ENCODE measurements around the gene MGARP. TPM values are rescaled to one million over a fixed set of nuclear protein-coding genes. Genes with fewer than 3 reads are reported as not detected.

Gene MGARP
- total and polyA plus RNA-seq, 12 donors, result 0.36 to 2.3 (median 1.4) TPM; not detected in 1

- 44 to 55% methylated on average over 2 of the region's 2 CpGs for WGBS, 2 donors
- ATAC-seq (peak in 3 of 8 donors; percentile 31 to 48 (median 44)), DNase-seq (no peak)
- Histone ChIP-seq H3K27me3 (no peaks in the 10 kb centered on the region), H3K36me3 (no peaks in the 10 kb centered on the region), H3K27ac (no peak overlapping the region), H3K9me3 (peaks cover 0 to 8% (median 0%) of the 10 kb centered on the region in 11 donors), H3K4me1 (peaks cover 0 to 11% (median 0%) of the 10 kb centered on the region in 9 donors), H3K4me3 (no peak overlapping the region)
- TF ChIP-seq CTCF (IDR thresholded peaks at IDR 0.05), result peak in 3 of 9 donors; percentile 12 to 25 (median 20)
- intact Hi-C loops (cut with DNase I), result loop anchor here in 4 of 10 donors (2.0 to 10.0 kb wide), 3 partner anchors 57 to 129 kb away; partner anchors contain the start of gene MGARP (in 1 of the 4)
Measured at GRCh38 chr4:139227729-139228404, 52.2 kb downstream of the MGARP start.

DNA sequence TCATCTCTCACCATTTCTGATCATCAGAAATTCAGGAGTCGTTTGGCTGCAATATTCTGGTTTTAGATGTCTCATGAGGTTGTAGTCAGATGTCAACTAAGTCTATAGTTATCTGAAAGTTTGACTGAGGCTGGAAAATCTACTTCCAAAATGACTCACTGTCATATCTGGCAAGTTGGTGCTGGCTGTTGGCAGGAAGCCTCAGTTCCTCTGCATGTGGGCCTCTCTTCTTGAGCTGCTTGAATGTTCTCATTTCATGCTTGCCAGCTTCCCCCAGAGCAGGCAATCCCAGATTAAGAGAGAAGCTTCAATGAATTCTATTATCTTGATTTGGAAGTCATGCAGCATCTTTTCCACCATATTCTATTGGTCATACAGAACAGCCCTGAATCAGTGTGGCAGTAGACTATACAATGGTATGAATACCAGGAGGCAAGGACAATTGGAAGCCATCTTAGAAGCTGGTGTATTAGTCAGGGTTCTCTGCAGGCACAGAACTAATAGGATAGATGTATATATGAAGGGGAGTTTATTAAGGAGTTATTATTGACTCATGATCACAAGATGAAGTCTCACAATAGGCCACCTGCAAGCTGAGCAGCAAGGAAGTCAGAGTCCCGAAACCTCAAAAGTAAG, 56.2 kb downstream of the MGARP start:
- Histone ChIP-seq H3K4me3 (no peak overlapping the region), H3K4me1 (peaks cover 0 to 11% (median 0%) of the 10 kb centered on the region in 9 donors), H3K9me3 (peaks cover 0 to 8% (median 0%) of the 10 kb centered on the region in 11 donors), H3K27me3 (no peaks in the 10 kb centered on the region), H3K36me3 (no peaks in the 10 kb centered on the region), H3K27ac (no peak overlapping the region)
- no peak for TF ChIP-seq CTCF (IDR thresholded peaks at IDR 0.05)
- DNase-seq (peak; percentile 23 to 27), ATAC-seq (peak in 4 of 8 donors; percentile 22 to 52 (median 32))
- WGBS, 2 donors, result 67 to 82% methylated on average over 2 of the region's 2 CpGs
- intact Hi-C loops (cut with DNase I), result loop anchor here in 1 of 10 donors (10.0 kb wide), 1 partner anchor 61 kb away; the partner anchor contains the start of gene MGARP

- no peak for DNase-seq
- no peak for TF ChIP-seq CTCF (IDR thresholded peaks at IDR 0.05)
- Histone ChIP-seq H3K4me3 (no peak overlapping the region), H3K9me3 (peaks cover 0 to 8% (median 0%) of the 10 kb centered on the region in 11 donors), H3K27me3 (no peaks in the 10 kb centered on the region), H3K27ac (no peak overlapping the region), H3K4me1 (peaks cover 0 to 11% (median 0%) of the 10 kb centered on the region in 9 donors), H3K36me3 (no peaks in the 10 kb centered on the region)
- 94% methylated on average over 5 of the region's 5 CpGs for WGBS, 2 donors
- intact Hi-C loops (cut with DNase I), result loop anchor here in 1 of 10 donors (10.0 kb wide), 1 partner anchor 63 kb away; the partner anchor contains the start of gene MGARP
- ATAC-seq, result no peak
Measured at GRCh38 chr4:139222215-139222614, 57.8 kb downstream of the MGARP start.

DNA sequence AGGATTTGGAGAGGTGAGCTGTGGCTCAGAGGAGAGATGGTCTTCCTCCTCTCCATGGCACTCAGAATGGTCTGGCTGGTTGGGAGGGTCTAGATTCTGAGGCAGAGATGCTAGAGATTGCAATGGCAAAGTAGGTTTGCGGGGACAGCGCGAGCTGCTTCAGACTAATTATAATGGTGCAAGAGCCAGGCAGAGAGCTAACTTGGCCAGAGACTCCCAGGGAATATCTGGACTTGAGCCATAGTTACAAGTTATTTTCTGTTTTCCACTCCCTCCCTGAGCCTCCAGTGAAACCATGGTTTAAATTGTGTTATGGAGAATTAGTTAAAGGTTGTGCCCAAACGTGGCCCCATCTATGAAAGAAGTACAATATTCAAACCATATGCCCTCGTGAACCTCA, 58.3 kb downstream of the MGARP start:
- Histone ChIP-seq H3K36me3 (no peaks in the 10 kb centered on the region), H3K27ac (no peak overlapping the region), H3K4me3 (no peak overlapping the region), H3K4me1 (peaks cover 0 to 11% (median 0%) of the 10 kb centered on the region in 9 donors), H3K27me3 (no peaks in the 10 kb centered on the region), H3K9me3 (peaks cover 0 to 8% (median 0%) of the 10 kb centered on the region in 11 donors)
- 62 to 69% methylated on average over 5 of the region's 5 CpGs for WGBS, 2 donors
- DNase-seq (no peak), ATAC-seq (peak in 3 of 8 donors; percentile 18 to 47 (median 44))
- intact Hi-C loops (cut with DNase I), result loop anchor here in 1 of 10 donors (10.0 kb wide), 1 partner anchor 63 kb away; the partner anchor contains the start of gene MGARP
- no peak for TF ChIP-seq CTCF (IDR thresholded peaks at IDR 0.05)
